ENCODE data around the gene BTF3.

Gene BTF3

GRCh38 chr5:73525606-73526203 lies 27.5 kb downstream of the BTF3 start:
- DNase-seq, result no peak

DNA sequence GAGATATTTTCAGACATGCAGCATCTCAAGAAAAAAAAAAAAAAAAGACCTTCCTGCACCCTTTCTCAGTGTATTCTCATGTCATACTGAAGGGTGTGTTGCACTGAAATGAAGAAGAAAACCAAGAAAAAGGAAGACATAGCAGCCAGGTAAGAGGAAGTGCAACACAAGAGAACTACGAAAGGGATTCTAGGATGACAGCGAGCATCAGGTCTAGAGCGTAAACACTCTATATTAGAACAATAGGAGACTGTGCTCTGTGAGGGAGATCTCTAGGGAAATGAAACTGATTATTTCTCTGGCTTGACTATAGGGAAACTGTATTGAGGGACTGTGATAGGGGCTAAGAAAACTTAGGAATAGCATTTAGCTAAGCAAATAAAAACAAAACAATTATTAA lies 30.0 kb downstream of the BTF3 start:
- DNase-seq, result no peak

GRCh38 chr5:73529081-73529480 lies 30.8 kb downstream of the BTF3 start:
- no peak for DNase-seq

DNA sequence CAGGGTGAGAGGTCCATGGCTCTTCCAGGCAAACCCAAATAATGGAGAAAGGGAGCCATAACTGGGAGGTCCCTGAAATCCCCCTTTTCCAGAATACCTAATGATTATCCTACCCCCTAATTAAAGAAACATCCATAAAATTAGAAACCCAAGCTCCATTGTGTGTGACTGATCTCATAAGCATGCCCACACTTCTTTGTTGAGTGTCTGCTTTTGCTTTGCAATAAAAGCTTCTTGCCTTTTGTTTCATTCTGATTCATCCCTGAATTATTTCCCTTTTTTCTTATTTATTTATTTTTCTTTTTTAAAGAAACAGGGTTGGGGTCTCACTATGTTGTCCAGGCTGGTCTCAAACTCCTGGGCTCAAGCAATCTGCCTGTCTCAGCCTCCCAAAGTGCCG lies 33.1 kb downstream of the BTF3 start:
- no peak for DNase-seq

DNA sequence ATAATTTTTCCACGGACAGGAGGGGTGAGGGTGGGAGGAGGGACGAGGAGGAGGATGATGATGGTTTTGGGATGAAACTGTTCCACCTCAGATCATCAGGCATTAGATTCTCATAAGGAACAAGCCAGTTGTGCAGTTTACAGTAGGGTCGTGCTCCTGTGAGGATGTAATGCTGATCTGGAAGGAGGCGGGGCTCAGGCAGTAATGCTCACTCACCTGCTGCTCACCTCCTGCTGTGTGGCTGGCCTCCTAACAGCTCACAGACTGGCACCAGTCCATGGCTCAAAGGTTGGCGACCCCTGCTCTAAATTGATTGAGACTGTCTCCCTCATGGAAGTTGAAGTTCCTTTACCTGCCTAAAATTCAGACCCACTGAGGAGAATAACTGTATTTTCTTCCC lies 34.0 kb downstream of the BTF3 start:
- DNase-seq, result no peak

DNA sequence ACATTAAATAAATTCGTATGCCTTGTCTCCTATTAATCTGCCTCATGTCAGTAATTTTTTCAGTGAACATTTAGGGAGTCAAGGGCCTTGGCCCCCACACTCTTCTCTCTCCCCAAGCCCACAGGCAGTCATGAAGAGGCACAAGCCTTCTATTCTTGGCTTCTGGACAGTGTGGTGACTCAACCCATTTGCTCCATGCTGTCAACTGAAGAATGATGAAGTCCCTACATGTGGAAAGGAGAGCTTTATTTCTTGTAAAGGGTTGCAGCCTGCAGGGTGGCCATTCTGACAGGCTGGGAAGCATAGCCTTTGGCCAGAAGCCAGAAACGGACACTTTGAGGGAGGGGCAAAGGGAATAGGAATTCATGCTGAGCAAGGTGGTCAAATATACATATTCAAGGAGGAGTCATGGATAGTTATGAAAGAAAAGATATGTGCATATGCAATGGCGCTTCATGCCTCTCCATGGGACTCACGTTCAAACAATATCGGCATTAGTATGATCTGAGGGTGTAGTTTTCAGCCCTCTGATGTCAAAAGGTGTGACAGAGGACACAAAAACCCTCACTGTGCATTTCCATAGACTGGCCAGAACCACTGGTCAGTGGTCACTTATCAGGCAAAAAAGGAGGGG lies 35.9 kb downstream of the BTF3 start:
- no peak for DNase-seq

DNA sequence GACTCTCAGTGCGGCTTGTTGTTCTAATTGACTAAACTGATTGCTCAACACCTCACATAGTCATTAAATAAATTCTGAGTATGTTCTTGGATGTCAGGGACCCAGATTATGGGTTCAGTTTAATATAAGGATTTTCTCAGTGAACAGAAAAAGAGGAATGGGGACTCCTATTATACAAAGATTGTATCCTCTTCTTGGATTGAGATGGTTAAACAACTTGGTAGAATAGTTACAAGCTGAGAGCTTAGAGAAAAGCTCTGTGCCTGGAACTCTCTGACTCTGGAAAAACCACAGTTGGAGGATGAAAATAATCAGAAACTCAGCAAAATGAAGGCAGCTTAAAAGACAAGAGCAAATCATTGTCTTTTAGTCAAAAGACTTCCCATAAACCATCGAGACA lies 36.7 kb downstream of the BTF3 start:
- DNase-seq, result no peak

- no peak for DNase-seq
Measured at GRCh38 chr5:73539730-73540129, 41.5 kb downstream of the BTF3 start.

DNA sequence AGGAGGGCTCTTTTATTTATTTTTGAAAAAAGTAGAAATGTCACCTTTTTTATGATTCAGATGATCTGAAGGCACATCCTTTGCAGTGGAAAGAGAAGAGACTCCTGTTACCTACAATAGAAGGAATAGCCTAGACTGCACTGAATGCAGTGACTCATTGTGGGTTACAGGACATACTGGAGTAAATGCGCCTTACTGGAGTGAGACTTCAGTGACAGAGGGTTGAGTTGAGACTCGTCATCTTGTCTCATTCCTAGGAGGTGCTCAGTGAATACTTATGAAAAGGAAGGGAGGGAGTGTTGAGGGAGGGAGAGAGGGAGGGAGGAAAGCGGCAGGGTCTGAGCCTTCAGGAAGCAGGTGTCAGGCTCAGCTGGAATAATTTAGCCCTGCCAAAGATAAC lies 42.0 kb downstream of the BTF3 start:
- DNase-seq, result no peak

GRCh38 chr5:73542020-73542419 lies 43.8 kb downstream of the BTF3 start:
- DNase-seq, result no peak

DNA sequence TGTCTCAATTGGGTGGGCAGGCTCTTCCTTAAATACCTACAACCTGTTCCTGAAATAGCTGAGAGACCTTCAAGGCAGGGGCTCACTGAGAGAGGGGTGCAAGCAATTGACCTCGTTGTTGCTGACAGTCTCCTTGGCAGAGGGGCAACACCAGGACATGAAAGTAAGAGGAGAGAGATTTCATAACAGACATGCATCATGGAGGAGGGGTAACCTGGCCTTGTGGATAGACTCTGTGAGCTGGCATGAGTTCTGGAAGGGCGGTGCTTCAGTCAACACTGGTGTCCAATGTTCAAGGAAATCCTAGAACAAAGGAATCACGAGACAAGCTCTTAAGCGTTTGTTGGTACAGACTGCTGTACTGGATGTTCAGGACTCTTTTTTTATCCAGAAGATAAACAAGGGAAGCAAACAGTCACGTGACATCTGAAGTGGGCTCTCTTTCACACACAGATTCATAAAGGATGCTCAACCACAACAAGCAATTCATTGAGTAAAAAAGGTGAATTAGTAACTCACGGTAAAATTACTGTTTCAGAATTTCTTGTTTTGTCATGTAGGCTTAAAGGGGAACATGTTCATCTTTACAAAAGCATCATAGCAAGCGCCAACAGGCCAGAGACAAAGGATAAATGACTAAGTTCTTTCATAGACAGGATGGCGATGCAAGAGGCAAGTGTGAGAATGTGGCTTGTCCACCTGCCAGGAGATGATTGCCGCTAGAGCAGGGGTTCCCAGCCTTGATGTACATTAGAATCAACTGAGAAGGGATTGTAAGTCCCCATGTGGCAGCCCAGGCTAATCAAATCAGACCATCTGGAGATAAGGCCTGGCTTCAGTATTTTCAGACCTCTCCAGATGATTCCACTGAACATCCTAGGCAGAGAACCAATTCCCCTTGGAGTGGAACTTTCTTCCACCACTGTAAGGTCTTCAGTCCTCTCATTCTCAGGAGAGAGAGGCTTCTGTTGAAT lies 46.5 kb downstream of the BTF3 start:
- no peak for DNase-seq

DNA sequence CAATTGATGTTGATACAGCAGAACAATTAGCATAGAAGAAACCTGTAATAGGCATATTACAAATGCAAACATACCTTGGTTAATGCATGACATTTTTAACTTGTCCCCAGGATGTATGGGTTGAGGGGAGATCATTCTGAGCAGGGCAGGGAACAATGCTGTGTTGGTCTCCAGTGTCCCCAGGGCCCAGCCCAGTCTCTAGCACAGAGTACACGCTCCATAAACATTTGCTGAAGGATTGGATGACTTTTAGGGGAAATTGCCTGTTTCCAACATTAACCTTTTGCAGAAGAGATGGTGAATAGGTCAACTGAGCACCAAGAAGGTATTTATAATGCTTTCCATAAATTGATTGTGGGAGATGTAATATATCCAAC lies 47.1 kb downstream of the BTF3 start:
- DNase-seq, result no peak

DNA sequence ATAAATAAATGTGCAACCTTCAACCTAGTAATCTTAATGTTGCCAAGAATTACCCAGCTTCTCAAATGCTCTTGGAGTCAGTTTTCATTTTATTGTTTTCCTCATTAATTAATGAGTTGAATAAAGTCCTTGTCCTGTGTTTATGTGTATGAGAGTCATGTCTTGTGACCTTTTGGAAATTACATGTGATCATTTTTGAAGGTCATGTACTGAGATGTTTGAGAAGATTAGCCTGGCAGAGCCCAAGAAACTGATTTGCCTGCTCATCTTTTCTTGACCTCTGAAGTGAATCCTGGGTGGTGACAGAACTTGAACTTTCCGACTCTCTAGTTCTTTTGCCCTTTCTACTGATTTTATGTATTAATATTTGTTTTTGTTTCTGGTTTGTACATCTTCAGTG lies 51.8 kb downstream of the BTF3 start:
- no peak for DNase-seq

GRCh38 chr5:73552642-73553041 lies 54.4 kb downstream of the BTF3 start:
- no peak for DNase-seq

Data from activated CD4-positive, alpha-beta T cell treated with anti-CD3 and anti-CD28 coated beads, Interleukin-2, amount 50 U/mL, for 48 hours (primary cell).